ENCODE measurements around the gene MBTPS1.

The MBTPS1 gene

GRCh38 chr16:84034516-84034915 is 82.2 kb downstream of the MBTPS1 start:
- no peak for ATAC-seq
- TF ChIP-seq SNAI2 (CRISPR knock-in tag; IDR thresholded peaks at IDR 0.05) = no peak
- TF ChIP-seq OSR1 (CRISPR knock-in tag; IDR thresholded peaks at IDR 0.05) = no peak
- TF ChIP-seq TOX (CRISPR knock-in tag; IDR thresholded peaks at IDR 0.05; ENCODE audit: borderline replicate concordance) = no peak
- TF ChIP-seq RARB (CRISPR knock-in tag; IDR thresholded peaks at IDR 0.05) = no peak
- no peak for TF ChIP-seq PPARA (CRISPR knock-in tag; IDR thresholded peaks at IDR 0.05; ENCODE audit: borderline replicate concordance)
- no peak for TF ChIP-seq POU6F1 (CRISPR knock-in tag; IDR thresholded peaks at IDR 0.05; ENCODE audit: borderline replicate concordance, low read depth)
- TF ChIP-seq CSDC2 (CRISPR knock-in tag; IDR thresholded peaks at IDR 0.05) = no peak
- TF ChIP-seq TCF4 (CRISPR knock-in tag; IDR thresholded peaks at IDR 0.05; ENCODE audit: borderline replicate concordance) = no peak

GRCh38 chr16:84033251-84034195 is 83.2 kb downstream of the MBTPS1 start:
- TF ChIP-seq CREB5 (CRISPR knock-in tag; IDR thresholded peaks at IDR 0.05; ENCODE audit: low read depth) = no peak
- TF ChIP-seq OSR1 (CRISPR knock-in tag; IDR thresholded peaks at IDR 0.05) = no peak
- no peak for TF ChIP-seq SNAI2 (CRISPR knock-in tag; IDR thresholded peaks at IDR 0.05)
- no peak for TF ChIP-seq TCF4 (CRISPR knock-in tag; IDR thresholded peaks at IDR 0.05; ENCODE audit: borderline replicate concordance)
- ATAC-seq = no peak

- no peak for TF ChIP-seq BACH2 (CRISPR knock-in tag; IDR thresholded peaks at IDR 0.05; ENCODE audit: borderline replicate concordance)
- no peak for ATAC-seq
Measured at GRCh38 chr16:84032458-84033178, 84.1 kb downstream of the MBTPS1 start.

- TF ChIP-seq ZFP30 (CRISPR knock-in tag; IDR thresholded peaks at IDR 0.05) (no peak), OSR1 (CRISPR knock-in tag; IDR thresholded peaks at IDR 0.05) (no peak), CSRNP3 (CRISPR knock-in tag; IDR thresholded peaks at IDR 0.05) (no peak), TOX (CRISPR knock-in tag; IDR thresholded peaks at IDR 0.05; ENCODE audit: borderline replicate concordance) (no peak), TSHZ2 (CRISPR knock-in tag; IDR thresholded peaks at IDR 0.05) (no peak), PATZ1 (CRISPR knock-in tag; IDR thresholded peaks at IDR 0.05; ENCODE audit: borderline replicate concordance) (no peak), SNAI2 (CRISPR knock-in tag; IDR thresholded peaks at IDR 0.05) (no peak), ZFP3 (CRISPR knock-in tag; IDR thresholded peaks at IDR 0.05) (no peak), CSDC2 (CRISPR knock-in tag; IDR thresholded peaks at IDR 0.05) (no peak), TCF4 (CRISPR knock-in tag; IDR thresholded peaks at IDR 0.05; ENCODE audit: borderline replicate concordance) (no peak)
- ATAC-seq = no peak
Measured at GRCh38 chr16:84031556-84031955, 85.2 kb downstream of the MBTPS1 start.
